ENCODE data around the gene MYH1. TPM values are rescaled to one million over a fixed set of nuclear protein-coding genes. Genes with fewer than 3 reads are reported as not detected.

MYH1 gene
- total and polyA plus RNA-seq, 2 of the 13 experiments (the other 11 are each of a cell fraction or from before 2014, with no cell fraction given) = 0.01 TPM; not detected in 1

GRCh38 chr17:10549096-10549842 lies 30.9 kb upstream of the MYH1 start, which contains the start of gene MYH2 (continued):
- TF ChIP-seq HMG20B (CRISPR knock-in tag; conservative IDR thresholded peaks at IDR 0.05) (no peak), ZNF124 (CRISPR knock-in tag; IDR thresholded peaks at IDR 0.05) (no peak), KLF11 (CRISPR knock-in tag; IDR thresholded peaks at IDR 0.05) (no peak), MAF1 (CRISPR knock-in tag; IDR thresholded peaks at IDR 0.05; ENCODE audit: borderline replicate concordance) (no peak), ZNF724P (CRISPR knock-in tag; IDR thresholded peaks at IDR 0.05; ENCODE audit: borderline replicate concordance) (no peak), ZBTB25 (CRISPR knock-in tag; IDR thresholded peaks at IDR 0.05) (no peak)

GRCh38 chr17:10547351-10547750 lies 29.0 kb upstream of the MYH1 start:
- Histone ChIP-seq H3K36me3 (replicated peaks in 1 of 2; ENCODE audit: control insufficient read depth in 1 of 2, insufficient read depth in 2 of 2, low read length in 2 of 2) (no peaks in the 10 kb centered on the region), H3K27me3 (ENCODE audit: control insufficient read depth in 1 of 2, insufficient read depth in 2 of 2, low read length in 2 of 2) (peaks cover 0 to 20% of the 10 kb centered on the region in 2 experiments; a peak in 4 of 5 replicates), H3K27ac (ENCODE audit: extremely low read length, insufficient read depth, low read length) (no peak overlapping the region), H2AFZ (ENCODE audit: low read length) (no peak overlapping the region), H3K9me3 (ENCODE audit: low read length) (peaks cover under 1% of the 10 kb centered on the region; the same call in 1 of the 2 replicates), H3K9ac (ENCODE audit: insufficient read depth, low read depth, low read length) (no peak overlapping the region), H3K4me2 (ENCODE audit: low read depth, low read length) (no peak overlapping the region), H3K4me1 (ENCODE audit: insufficient read depth, low read length) (no peaks in the 10 kb centered on the region), H4K20me1 (ENCODE audit: insufficient read depth, low read length) (no peaks in the 10 kb centered on the region), H3K79me2 (ENCODE audit: insufficient read depth, low read length) (no peaks in the 10 kb centered on the region), H3K4me3 (replicated peaks in 1 of 3; ENCODE audit: insufficient read depth in 1 of 3, low read depth in 2 of 3, low read length in 3 of 3) (no peak overlapping the region)
- WGBS (ENCODE audit: low lambda C conversion rate) = 9% methylated on average over 6 of the region's 6 CpGs
- ATAC-seq (no peak; the same call in 2 of the 3 replicates), FAIRE-seq (no peak), DNase-seq (ENCODE audit: low spot score) (no peak)
- intact Hi-C loops (cut with micrococcal nuclease; ENCODE audit: unreplicated experiment) (no loop called here), in situ Hi-C loops (cut with HindIII; ENCODE audit: extremely low pct_ligation_motif_present, low pct_unique_long_range_greater_than_20kb) (no loop called here)
- POLR2A ChIA-PET = no interaction called here
- TF ChIP-seq STAT6 (CRISPR knock-in tag; IDR thresholded peaks at IDR 0.05; ENCODE audit: borderline replicate concordance) (no peak), CREB1 (IDR thresholded peaks at IDR 0.05) (0 out of 2 replicates have a peak, but pooled peaks have one; percentile 12), CREB1 (CRISPR knock-in tag; IDR thresholded peaks at IDR 0.05) (no peak), FOSL2 (CRISPR knock-in tag; IDR thresholded peaks at IDR 0.05) (peak; percentile 31; the same call in 1 of the 2 replicates)
- BruUV-seq (replicated peaks) = no TSS peak
- CTCF ChIA-PET (ENCODE audit: low intra/inter-chr PET ratio, low total read pairs) = no interaction called here
